HL-60 (cell line): ENCODE data around the gene CFAP157.

ENCODE experiments used
- CTCF ChIP-seq: IDR thresholded peaks from one replicate; pipeline ENCODE4 v1.5.1; 2011; ENCODE audit warnings: low read length, control low read depth, inconsistent platforms; ENCODE audit not compliant: insufficient read depth
- GABPA ChIP-seq: IDR thresholded peaks from 2 replicates; pipeline ENCODE4 v1.6.1; 2012; ENCODE audit warnings: low read depth
- POLR2AphosphoS5 ChIP-seq: IDR thresholded peaks from 2 replicates; pipeline ENCODE4 v1.6.1; 2012; ENCODE audit warnings: low read depth

DNA sequence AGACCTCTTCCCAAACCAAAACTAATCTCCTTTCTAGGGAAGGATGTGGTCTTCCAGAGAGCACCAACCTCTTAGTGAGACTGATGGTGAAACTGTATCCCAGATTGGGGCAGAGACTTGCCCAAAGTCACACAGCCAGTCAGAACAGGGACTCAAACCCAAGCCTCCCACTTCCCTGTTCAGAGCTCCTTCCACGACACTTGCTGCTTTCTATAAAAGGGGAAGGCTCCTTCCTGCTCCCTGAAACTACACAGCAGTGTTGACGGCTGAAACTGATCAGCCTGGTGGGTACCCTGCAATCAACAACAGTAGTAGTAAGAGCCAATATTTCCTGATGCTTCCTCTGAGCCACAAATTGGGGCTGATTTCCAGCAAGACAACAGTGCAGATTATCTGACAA, 26.8 kb downstream of the CFAP157 start:
- TF ChIP-seq CTCF (no peak), POLR2AphosphoS5 (no peak), GABPA (no peak)
